HG02852 (cell line): ENCODE data around the gene MRPL12.

ENCODE experiments used
- ATAC-seq: cut with Tn5 transposase; IDR thresholded peaks from one replicate; pipeline ENCODE4 v1.9.1; 2021; ENCODE audit warnings: mild to moderate bottlenecking, moderate library complexity; ENCODE audit not compliant: unreplicated experiment

MRPL12 gene

GRCh38 chr17:81715107-81715871 lies 12.1 kb downstream of the MRPL12 start:
- ATAC-seq: no peak

GRCh38 chr17:81715872-81716673 lies 12.9 kb downstream of the MRPL12 start:
- no peak for ATAC-seq

- no peak for ATAC-seq
Measured at GRCh38 chr17:81716674-81716996, 13.5 kb downstream of the MRPL12 start.

- no peak for ATAC-seq
Measured at GRCh38 chr17:81717049-81717765, 14.0 kb downstream of the MRPL12 start.

GRCh38 chr17:81717766-81718089 lies 14.6 kb downstream of the MRPL12 start:
- no peak for ATAC-seq

GRCh38 chr17:81719410-81720266 lies 16.5 kb downstream of the MRPL12 start:
- no peak for ATAC-seq

GRCh38 chr17:81720267-81721071 lies 17.3 kb downstream of the MRPL12 start:
- no peak for ATAC-seq

- ATAC-seq: no peak
Measured at GRCh38 chr17:81722184-81723120, 19.3 kb downstream of the MRPL12 start.

- no peak for ATAC-seq
Measured at GRCh38 chr17:81723651-81724209, 20.6 kb downstream of the MRPL12 start.

- ATAC-seq: no peak
Measured at GRCh38 chr17:81725439-81725838, 22.3 kb downstream of the MRPL12 start.

GRCh38 chr17:81726004-81726403 lies 22.8 kb downstream of the MRPL12 start:
- ATAC-seq: no peak

- no peak for ATAC-seq
Measured at GRCh38 chr17:81727324-81728031, 24.3 kb downstream of the MRPL12 start.

- ATAC-seq: no peak
Measured at GRCh38 chr17:81733507-81734404, 30.6 kb downstream of the MRPL12 start.

- ATAC-seq: no peak
Measured at GRCh38 chr17:81734405-81735263, 31.5 kb downstream of the MRPL12 start.

GRCh38 chr17:81735264-81736102 lies 32.3 kb downstream of the MRPL12 start:
- ATAC-seq: no peak
